HG03064 (cell line): ENCODE measurements around the gene CUEDC1.

Experiments used
- ATAC-seq: cut with Tn5 transposase; IDR thresholded peaks from one replicate; pipeline ENCODE4 v1.9.1; 2021; ENCODE audit warnings: low read depth; ENCODE audit not compliant: unreplicated experiment

The CUEDC1 gene

DNA sequence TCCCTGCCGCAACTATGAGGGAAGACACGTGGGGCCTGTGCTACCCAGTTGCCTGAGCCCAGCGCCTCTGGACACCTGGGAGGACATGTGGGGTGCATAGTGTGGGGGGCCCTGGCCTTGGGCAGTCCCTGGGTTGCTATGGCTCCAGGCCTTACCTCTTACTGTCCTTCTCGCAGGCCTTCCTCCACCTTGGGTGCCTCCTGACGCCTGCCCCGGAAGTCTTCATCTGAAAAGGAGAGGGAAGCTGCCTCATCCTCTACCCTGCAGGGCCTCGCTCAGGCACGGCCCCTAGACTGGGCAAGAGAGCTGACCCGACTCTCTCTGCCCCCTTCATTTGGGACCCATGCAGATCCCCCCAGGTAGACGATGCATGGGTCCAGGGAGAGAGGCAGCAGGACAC, 88.9 kb downstream of the CUEDC1 start:
- ATAC-seq = no peak

DNA sequence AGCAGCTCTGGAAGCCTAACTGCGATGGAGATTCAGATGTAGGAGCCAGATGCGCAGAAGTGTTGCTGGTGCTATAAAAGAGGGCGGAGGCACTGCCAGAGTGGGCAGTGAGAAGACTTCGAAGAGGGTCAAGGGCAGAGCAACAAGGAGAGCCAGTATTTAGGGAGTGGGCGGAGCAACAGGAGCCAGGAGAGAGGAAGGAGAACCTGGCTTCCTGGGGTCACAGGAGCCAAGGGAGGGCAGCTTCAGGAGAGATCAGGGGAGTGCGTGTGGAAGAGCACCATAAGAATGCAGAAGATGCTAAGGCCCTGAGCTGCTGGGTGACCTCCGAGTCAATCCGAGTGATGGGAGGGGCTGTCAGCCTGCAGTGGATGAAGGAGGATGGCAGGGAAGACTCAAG, 90.9 kb downstream of the CUEDC1 start:
- ATAC-seq = no peak

DNA sequence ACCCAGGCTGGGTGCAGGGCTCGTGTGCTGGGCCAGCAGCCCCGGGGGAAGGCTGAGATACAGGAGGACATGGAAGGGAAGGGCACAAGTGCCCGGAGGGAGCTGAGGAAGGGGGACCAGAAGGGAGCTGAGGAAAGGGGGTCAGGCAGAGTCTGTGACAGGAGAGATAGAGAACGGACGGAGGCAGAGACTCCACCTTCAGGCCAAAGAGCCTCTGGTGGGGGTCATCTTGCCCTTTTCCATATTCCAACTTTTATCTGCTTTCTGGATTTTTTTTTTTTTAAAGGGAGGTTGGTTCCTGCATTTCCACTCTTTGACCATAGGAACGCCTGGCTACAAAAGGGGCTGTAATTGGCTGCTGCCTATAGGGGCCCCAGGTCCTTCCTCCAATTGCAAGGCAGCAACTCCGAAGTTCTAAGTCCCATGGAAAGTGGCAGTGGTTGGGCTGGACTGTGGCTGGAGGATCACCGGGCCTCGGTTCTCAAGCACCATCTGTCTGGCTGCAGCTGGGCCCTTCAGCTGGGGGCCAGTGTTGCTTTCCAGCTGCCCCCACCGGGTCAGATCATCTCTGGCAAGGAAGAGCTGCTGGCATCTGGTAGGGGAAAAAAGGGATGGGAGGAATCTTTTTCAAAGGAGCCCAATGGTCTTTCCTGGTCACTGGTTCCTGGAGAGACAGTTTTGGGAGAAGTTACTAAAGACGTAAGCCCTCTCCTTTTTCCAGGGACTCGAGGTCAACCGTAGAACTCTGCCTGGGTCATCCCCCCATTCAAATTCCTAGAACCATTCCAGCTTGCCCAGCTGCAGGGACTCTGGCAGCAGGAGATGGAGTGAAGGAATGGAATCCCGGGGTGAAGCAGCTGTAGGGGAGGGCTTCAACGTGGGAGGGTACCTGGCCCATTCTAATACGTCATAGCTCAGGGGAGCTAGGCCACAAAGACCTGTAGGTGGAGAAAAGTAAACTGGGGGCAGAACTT, 92.2 kb downstream of the CUEDC1 start:
- ATAC-seq = no peak

- ATAC-seq = no peak
Observed at GRCh38 chr17:57861790-57862693, 93.2 kb downstream of the CUEDC1 start.

GRCh38 chr17:57861000-57861789, 94.0 kb downstream of the CUEDC1 start:
- no peak for ATAC-seq

GRCh38 chr17:57860414-57860999, 94.7 kb downstream of the CUEDC1 start:
- ATAC-seq = no peak

GRCh38 chr17:57859601-57860413, 95.4 kb downstream of the CUEDC1 start:
- no peak for ATAC-seq

GRCh38 chr17:57858838-57859237, 96.4 kb downstream of the CUEDC1 start:
- ATAC-seq = no peak

DNA sequence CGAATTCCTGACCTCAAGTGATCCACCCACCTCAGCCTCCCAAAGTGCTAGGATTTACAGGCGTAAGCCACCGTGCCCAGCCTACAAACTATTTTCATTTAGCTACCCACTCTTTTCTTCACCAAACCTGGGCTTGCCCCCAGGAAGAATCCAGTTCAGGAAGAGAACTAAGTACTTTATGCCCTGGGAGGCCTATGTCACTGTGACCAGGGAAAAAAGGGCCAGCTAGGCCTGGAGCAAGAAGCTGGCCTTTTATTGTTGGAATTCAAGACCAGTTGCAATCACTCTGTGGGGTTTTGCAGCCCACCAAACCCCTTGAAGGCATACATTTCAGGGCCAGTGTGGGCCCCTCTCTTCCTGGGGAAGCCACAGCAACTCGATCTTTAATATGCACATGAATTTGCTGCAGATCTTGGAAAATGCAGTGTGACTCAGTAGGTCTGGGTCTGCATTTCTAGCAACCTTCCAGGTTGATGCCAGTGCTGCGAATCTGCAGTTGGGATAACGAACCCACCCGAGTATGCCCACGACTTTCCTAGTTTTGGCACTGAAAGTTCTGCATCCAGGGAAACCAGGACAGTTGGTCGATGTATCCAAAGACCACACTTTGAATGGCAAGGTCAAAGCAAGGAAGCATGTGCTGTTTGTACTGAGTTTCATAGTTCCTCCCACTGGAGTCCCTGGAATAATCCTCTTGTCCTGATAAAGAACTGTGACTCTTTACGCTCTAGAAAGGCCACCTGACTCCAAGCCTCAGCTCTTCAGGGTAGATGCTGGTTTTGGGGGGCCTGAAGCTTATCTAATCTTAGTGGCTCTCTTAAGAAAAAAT, 98.2 kb downstream of the CUEDC1 start:
- no peak for ATAC-seq

- ATAC-seq = no peak
Observed at GRCh38 chr17:57855391-57856035, 99.7 kb downstream of the CUEDC1 start.

- ATAC-seq = no peak
Observed at GRCh38 chr17:57853695-57854094, 101.5 kb downstream of the CUEDC1 start.

GRCh38 chr17:57852955-57853328, 102.3 kb downstream of the CUEDC1 start:
- no peak for ATAC-seq

DNA sequence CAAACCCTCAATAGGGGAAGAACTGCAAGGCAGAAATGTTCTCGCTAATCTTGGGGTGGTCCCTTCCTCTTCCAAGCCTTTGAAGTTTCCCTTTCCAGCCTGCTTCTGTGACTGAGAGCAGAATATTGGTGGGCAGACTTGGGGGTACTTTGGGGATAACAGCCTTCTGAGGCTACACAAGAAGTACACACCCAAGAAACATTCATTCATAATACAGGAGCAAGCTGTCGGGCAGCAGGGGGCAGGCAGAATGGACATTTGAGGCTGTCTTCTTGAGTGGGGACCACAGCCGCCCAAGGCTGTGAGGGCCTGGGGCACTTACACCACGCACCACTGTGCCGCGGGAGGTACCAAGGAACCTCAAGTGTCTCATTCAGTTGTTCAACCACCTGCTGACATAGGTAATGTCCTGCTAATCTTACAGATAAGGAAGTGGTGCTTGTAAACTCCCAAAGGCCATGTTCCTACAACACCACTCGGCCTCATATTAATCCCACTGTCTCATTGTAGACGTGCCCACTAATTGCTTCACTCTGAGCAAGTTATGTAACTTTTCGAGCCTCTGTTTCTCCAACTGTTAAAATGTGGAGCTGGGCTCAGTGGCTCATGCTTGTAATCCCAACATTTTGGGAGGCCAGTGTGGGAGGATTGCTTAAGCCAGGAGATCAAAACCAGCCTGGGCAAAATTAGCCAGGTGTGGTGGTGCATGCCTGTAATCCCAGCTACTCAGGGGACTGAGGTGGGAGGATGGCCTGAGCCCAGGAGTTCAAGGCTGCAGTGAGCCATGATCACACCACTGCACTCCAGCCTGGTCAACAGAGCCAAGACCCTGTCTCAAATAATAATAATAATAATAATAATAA, 102.9 kb downstream of the CUEDC1 start:
- ATAC-seq = no peak

DNA sequence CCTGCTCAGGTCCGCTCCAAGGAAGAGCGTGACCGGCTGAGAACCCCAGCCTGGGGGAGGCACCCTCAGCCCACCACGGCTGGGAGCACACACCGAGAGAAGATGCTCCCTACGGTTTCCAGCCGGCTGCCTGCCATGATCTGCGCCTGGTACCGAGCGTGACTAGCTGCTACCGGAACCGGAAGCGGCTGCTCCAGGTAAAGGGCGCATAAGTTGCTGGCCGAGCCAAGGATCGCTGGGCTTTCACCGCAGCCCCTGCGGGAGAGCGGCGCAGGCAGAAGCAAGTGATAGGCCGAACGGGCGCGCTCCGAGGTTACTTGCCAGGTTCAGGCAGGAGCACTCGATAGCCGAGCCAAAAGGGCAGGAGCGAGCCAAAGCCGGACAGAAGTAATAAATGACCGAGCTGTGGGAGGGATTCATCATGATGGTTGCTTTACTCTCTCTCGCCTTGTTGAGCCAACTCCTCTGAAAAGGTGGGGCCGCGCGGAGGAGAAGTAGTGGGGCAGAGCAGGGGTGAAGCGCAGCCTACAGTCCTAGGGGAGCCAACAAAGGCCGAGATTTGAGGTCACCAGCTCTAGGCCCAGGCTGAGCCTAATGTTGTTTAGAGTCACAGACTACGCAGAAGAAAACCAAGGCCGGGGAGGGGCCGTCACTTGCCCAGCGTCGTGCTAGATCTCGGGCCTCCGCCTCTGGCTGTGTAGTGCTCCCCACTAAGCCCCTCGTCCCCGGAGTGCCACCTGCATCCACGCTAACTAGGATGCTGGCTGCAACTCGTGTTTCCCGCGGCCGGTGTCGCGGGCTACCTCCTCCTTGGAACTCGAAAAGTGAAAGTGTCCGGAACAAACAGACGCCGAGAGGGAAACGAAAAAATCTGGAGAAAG, 105.1 kb downstream of the CUEDC1 start, which contains the start of gene MRPS23:
MRPS23 (minus strand) TSS at position 171 of the 881 bp plus-strand sequence; CDS start at position 137, 34 bp downstream.
- peak; percentile 79 for ATAC-seq

- peak; percentile 4 for ATAC-seq
Observed at GRCh38 chr17:57849163-57849873, 105.9 kb downstream of the CUEDC1 start.
